GM18499 (cell line): ENCODE results near the gene TESK2.
"Not testable (repeated sequence)": the region's sequence is repeated elsewhere in the genome, so short reads cannot be mapped to it uniquely, and the experiment has no call there.

ENCODE experiments used
- ATAC-seq: cut with Tn5 transposase; IDR thresholded peaks from one replicate; pipeline ENCODE4 v1.9.1; 2021; ENCODE audit warnings: moderate number of reproducible peaks; ENCODE audit not compliant: insufficient read depth, unreplicated experiment

Gene TESK2

DNA sequence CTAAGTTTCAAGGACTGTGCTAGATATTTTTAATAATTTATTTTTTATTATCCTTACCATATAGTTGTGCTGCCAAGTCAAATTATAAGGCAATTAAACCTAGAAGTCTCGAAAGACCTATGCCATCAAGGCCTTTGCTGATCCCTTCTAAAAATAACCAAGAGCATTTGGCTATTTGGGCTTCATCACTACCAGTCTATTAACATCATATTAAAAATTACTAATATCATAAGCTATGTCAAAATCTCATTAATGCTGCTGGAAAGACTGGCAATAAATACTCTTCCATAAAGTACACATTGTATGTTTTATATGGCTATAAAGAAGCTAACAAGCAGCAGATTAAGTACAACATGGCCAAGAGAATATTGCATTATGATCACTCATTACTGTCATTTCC is 107.8 kb downstream of the TESK2 start:
- ATAC-seq: no peak

- no peak for ATAC-seq
Measured at GRCh38 chr1:45381243-45381642, 109.7 kb downstream of the TESK2 start.

- ATAC-seq: no peak
Measured at GRCh38 chr1:45380730-45381129, 110.2 kb downstream of the TESK2 start.

- no peak for ATAC-seq
Measured at GRCh38 chr1:45380125-45380524, 110.8 kb downstream of the TESK2 start.

DNA sequence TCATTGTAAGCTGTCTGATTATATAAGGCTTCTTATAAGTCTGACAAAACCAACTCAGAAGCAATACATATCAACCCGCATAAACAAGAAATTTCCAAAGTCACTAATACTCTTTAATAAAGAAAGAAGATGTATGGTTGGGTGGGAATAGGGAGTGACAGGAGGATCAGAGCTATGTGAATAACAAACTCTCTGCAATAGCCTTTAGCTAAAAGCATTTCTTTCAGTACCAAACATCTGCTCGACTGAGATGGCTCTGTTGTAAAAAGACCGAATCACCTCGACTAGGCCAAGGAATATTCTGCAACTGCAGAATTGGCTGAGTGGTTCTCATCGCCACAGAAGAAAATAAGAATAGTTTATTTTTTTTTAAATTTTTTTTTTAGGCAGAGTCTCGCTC is 111.4 kb downstream of the TESK2 start:
- ATAC-seq: no peak

- no peak for ATAC-seq
Measured at GRCh38 chr1:45378184-45378583, 112.8 kb downstream of the TESK2 start.

- no peak for ATAC-seq
Measured at GRCh38 chr1:45375104-45376090, 115.6 kb downstream of the TESK2 start.

- ATAC-seq: no peak
Measured at GRCh38 chr1:45373573-45373972, 117.4 kb downstream of the TESK2 start.

- ATAC-seq: no peak
Measured at GRCh38 chr1:45370575-45370974, 120.4 kb downstream of the TESK2 start.

- no peak for ATAC-seq
Measured at GRCh38 chr1:45365051-45365450, 125.9 kb downstream of the TESK2 start.

- no peak for ATAC-seq
Measured at GRCh38 chr1:45364294-45364693, 126.7 kb downstream of the TESK2 start.

DNA sequence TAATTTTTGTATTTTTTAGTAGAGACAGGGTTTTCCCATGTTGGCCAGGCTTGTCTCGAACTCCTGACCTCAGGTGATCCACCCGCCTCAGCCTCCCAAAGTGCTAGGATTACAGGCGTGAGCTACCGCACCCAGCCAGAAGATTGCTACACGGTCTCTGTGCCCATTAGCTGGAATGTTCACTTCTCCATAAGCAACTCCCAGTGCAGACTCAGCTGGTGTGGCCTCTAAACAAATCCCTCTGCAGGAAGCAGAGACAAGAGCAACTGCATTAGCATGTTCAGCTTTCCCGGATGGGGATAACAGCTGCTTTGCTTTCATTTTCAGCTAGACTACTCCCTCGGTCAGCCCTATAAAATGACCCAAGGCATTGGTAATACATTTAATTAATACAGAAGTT is 130.0 kb downstream of the TESK2 start:
- ATAC-seq: not testable (repeated sequence)

- no peak for ATAC-seq
Measured at GRCh38 chr1:45359882-45360513, 131.0 kb downstream of the TESK2 start.

- no peak for ATAC-seq
Measured at GRCh38 chr1:45356186-45356585, 134.8 kb downstream of the TESK2 start.

- ATAC-seq: no peak
Measured at GRCh38 chr1:45355683-45356082, 135.3 kb downstream of the TESK2 start.

- ATAC-seq: no peak
Measured at GRCh38 chr1:45354838-45355237, 136.1 kb downstream of the TESK2 start.

GRCh38 chr1:45353685-45354084 is 137.3 kb downstream of the TESK2 start:
- ATAC-seq: no peak

DNA sequence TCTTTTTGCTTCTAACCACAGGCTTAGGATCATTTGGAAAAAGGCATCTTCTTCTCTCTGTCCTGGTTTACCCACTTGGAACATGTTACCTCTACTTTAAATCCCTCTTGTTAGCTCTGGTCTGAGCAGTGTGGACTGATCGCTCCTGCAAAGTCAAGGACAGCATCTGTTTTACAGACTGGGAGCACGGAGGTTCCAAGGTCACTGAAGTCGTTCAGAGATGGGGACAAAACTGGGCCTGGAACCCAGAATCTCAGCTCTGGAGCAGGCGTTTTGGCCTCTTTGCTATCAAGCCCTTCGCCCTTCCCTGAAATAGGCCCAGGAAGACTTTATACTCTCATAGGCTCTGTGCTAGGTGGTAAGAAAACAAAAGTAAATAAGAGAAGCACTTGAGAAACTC is 139.5 kb downstream of the TESK2 start:
- no peak for ATAC-seq

GRCh38 chr1:45348966-45349677 is 141.8 kb downstream of the TESK2 start:
- no peak for ATAC-seq

DNA sequence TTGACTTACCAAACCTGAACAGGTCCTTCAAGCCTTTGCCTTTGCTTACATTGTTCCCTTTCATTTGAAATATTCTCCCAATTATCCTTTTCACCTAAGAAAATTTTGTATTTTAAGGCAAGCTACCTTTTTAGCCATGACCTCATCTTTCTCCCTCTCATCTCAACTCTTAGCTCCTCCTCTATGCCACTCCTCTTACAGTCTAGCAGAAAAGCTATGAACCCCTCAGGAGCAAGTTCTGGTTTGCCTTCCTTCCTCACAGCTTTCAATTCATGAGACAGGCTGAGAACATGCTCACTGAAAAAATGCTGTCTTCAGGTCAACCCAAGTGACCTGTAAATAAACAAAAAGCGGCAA is 142.4 kb downstream of the TESK2 start:
- no peak for ATAC-seq

- no peak for ATAC-seq
Measured at GRCh38 chr1:45348020-45348419, 142.9 kb downstream of the TESK2 start.
